ENCODE data around the gene STX7.

Gene STX7

DNA sequence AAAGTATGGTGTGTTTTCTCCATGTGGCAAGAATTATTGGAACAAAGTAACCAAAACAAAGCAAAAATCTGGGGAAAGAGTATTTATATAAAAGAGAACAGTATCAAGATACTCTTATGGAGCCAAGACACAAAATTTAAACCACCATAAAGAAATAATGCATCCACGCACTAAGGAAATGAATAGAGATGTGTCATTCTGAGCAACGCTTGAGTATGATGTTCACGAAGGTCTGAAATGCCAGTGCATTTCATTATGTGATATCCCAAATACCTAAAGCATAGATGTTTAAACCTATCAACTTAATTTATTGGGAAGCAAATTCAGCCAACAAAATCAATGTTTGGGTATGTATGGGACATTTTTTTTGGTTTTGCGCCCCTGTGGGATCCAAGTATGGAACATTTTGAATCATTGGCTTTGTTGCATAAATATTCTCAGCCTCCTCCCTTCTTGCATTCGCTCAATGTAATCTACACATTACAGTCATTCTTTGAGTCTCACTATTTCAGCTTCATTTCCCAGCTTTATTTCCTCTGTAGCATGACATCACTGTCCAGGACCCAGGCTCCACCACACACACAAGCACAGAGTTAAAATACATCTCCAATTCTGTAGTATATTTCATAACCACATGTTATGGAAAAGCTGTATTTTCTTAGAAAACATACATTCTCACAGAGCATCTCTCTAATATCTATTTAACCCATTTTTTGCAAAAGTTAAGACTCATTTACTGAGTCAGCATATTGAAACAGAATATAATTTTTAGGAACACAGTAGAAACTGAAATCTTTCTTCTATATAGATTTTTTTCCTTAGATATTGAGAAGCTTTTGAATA lies 100.0 kb downstream of the STX7 start:
- no peak for DNase-seq (ENCODE audit: low read depth in 2 of 2)

DNA sequence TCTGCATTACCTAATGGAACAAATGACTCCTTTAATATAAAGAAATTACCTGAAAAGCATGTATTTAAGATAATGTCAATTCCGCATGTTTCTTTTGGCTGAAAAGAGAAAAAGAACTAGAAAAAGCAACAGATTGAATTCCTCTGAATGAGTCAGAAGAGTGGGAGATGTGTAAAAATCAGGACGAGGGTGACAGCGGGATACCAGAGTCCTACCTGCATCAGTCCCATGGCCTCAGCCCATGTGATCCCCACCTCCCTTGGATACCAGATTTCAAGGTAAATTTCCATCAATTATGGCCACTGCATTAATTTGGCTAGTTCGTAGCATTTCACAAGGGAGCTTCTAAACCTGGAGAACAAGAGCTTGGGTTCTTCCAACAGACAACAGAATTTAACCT lies 101.6 kb downstream of the STX7 start:
- DNase-seq (ENCODE audit: low read depth in 2 of 2) = no peak

DNA sequence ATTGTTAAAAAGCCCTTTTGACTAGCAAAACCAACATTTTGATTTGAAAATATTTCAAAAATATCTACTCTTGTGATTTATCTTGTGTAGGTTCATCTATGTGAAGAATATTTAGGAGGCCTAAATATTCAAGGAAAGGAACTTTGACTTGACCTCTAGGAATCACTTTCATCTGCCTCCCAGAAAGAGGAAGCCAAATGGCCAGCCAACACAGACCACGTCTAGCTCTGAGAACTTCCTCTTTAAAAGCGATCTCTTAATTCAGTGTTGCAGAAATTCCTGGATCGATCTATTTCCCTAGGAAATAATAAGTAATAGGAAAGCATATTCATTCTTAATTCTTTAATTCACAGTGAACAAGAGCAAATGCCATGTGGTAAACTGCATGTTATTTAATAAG lies 102.1 kb downstream of the STX7 start:
- no peak for DNase-seq (ENCODE audit: low read depth in 2 of 2)

DNA sequence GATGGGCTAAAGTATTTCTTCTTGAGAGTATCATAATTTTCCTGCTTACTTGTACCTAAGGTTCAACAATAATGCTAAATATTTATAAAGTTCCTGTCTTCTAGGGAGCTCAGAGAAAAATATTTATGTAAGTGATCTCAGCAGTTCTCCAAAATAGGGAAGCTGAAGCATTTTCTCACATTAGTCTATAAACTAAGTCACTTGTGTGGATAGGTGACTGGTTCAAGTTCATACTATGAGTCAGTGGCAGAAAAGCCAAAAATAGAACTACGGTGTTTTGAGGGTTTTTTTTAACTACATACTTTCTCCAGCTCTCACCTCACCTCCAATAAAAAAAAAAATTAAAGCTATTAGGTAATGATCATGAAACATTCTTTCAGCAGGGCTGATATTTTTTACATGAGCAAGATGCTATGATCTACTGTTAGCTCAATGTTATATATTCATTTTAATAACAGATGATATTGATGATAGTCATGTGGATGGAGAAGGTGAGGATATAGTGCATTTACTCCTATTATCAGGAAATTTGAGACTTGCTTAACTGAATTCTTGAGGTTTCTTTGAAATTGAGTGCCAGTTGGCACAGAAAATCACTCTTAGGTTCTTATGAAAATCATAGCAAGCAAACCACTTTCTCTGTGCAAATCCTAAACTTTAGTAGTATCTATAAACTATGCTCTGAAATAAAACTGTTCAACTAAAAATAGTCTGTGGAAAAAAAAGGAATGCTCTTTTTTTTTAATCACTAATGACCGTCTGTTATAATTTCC lies 107.6 kb downstream of the STX7 start:
- DNase-seq (ENCODE audit: low read depth in 2 of 2) = no peak

DNA sequence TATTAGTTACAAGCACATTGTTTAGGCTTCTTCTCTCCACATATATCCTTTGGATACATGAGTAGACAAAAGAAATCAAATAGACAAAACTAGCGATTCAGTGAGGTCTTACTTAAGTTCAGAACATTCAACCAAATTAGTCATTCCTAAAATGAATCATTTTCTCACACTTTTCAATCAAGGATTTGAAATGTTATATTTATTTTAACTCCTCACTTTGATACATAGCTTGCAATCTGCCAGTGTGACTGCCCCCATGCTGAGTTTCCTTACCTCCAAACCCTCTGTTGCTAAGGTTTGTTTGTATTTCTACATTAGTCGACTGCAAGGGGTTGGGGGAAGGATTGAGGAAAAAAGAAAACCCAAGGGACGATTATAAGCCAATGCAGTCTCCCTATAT lies 108.2 kb downstream of the STX7 start:
- DNase-seq (ENCODE audit: low read depth in 2 of 2) = no peak

DNA sequence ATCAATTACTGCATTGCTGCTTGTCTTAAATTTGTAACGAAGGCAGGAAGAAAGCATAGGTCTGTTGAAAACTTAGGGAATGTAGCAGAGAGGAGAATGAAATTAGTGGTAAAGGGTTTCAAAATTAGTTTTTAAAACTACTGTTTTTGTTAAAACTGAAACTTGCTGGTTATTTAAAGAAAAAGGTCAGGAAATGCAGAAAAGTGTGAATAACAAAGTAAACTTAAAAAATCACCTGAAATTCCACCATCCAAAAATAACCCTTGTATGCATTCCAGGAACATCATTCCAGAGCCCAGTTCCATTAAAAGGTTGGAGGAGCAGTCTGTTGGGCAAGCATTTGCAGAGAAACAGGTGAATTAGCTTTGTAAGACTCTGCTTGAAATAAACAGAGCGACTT lies 108.6 kb downstream of the STX7 start:
- no peak for DNase-seq (ENCODE audit: low read depth in 2 of 2)

DNA sequence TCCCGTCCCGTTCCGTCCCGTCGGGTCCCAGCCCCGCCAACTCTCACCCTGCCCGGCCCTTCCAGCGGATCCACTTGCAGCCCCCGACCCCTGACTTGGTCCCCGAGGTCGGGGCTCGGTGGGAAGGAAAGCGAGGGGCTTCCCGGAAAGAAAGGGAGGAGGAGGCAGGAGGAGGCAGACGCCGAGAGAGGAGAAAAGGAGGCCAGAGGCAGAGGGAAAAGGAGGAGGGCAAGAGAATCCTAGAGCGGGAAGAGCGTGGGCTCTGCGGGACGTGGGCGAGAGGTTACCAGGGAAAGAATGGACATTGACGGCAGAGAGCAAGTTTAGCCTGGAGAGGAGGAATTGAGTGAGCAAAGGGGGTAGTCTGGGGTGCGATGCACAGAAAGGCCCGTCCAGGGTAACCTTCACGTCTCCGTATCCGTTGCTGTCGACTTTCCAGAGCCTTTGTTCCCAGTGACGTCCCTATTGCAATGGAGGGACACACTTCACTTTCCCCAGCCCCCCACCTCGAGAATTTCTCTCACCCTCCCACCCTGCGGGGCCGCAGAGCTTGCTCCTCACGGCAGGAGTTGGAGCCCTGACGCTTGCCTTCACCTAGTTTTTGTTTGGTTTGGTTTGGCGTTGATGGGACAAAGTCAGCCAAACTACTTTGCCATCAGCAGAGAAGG lies 111.2 kb downstream of the STX7 start:
- no peak for DNase-seq (ENCODE audit: low read depth in 2 of 2)

DNA sequence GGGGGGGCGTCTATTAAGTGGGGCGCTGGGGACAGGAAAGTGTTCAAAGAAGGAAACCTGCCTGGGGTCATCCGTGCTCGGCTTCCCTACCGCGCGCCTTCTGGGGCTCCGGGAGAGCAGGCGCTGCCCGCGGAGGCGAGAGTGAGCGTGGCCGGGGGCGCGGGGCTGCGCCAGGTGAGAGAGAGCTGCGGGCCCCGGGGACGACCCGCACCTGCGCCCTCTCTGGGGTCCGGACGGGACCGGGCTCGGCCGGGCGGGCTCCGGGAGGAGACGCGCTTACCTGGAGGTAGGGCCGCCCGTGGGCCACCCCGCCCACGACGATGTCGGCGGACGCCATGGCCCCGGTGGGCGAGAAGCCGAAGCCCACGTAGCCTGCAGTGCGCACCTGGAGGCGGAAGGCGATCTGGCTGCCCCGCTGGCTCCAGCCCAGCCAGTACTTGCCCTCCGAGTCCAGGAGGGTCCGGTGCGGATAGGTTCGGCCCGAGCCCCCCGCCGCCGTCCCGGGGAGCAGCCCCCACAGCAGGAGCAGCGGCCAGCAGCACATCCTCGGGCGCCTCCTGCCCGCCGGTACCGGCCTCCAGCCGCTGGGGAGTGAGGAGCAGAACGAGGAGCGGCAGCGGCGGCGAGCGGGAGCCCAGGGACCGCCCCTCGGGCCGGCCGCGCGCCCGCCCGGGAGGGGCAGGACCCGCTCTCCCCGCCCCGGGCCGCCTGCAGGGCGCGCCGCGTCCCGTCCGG lies 111.9 kb downstream of the STX7 start, which contains the start of gene MOXD1:
MOXD1 (minus strand) TSS at position 593 of the 735 bp plus-strand sequence; CDS start at position 544, 49 bp downstream.
- DNase-seq (ENCODE audit: low read depth in 2 of 2) = no peak

DNA sequence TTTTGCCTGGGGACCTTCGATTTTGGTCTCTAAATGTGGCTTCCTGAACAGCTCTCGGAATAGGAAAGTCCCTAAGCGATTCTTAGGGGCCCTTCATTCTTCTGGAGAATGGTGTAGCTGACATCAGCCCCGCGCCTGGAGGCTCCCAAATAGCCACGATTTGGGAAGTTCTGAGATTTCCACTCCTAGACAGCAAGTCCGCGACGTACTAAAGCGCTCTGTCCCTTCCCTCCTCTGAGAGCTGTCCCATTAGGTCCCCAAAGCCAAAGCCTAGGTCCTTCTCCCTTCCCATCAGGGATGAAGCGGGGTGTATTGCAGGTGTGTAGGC lies 112.4 kb downstream of the STX7 start:
- DNase-seq (ENCODE audit: low read depth in 2 of 2) = no peak

DNA sequence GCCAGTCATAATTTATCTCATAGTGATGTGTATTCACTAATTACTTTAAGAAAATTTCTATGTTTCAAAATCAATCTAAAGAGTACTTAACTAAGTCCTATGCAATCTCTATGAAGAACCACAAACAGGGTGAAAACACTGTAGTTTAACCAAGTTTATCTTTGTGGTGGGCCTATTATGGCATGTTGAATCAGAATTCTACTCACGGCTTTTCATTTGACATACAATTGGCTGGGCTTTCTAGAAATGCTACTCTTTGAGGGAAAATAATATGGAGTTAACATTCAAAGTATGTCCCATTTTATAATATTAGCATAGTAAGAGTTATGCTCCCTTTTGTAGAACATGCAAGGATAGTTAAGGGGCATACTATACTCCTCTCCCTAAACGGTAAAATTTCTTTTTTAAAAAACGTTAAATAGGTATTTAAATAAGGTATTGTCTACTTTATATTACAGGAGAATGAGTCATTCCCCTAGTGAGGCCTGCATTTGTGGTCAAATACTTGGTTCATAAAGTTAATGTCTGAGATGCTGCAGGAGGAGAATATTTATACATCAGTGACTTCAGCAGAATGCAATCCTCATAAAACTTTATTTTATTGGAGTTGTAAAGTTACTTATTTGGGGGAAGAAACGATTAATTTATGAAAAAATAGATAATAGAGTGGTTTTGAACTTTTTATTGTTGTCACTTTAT lies 113.4 kb downstream of the STX7 start:
- DNase-seq (ENCODE audit: low read depth in 2 of 2) = no peak
